Suprapubic skin (tissue), 4 donors: ENCODE measurements around the gene FAAP20. TPM values are rescaled to one million over a fixed set of nuclear protein-coding genes. Genes with fewer than 3 reads are reported as not detected.

ENCODE experiments used
- DNase-seq, 2 donors: peaks; one replicate each; pipeline ENCODE4 v3.0.0-alpha.2; 2019; ENCODE audit warnings: low spot score in 2 of 2
- H3K27ac ChIP-seq: fragments of 200-600 bp; sonication (generic); one replicate; pipeline ENCODE4 v1.5.1; 2019
- H3K27me3 ChIP-seq: fragments of 200-600 bp; sonication (generic); one replicate; pipeline ENCODE4 v1.5.1; 2019
- H3K36me3 ChIP-seq: fragments of 200-600 bp; sonication (generic); one replicate; pipeline ENCODE4 v1.5.1; 2019
- H3K4me1 ChIP-seq: fragments of 200-600 bp; sonication (generic); one replicate; pipeline ENCODE4 v1.5.1; 2019
- H3K4me3 ChIP-seq: fragments of 200-600 bp; sonication (generic); one replicate; pipeline ENCODE4 v1.5.1; 2019; ENCODE audit warnings: mild to moderate bottlenecking
- H3K9me3 ChIP-seq: fragments of 200-600 bp; sonication (generic); one replicate; pipeline ENCODE4 v1.5.1; 2019
- CTCF ChIP-seq, 2 donors: fragments of 200-600 bp in 1 of 2; fragments of 450-650 bp in 1 of 2; sonication (generic) in 1 of 2; IDR thresholded peaks; one replicate each; pipeline ENCODE4 v1.5.1; 2016 to 2019; ENCODE audit warnings: antibody characterized with exemption in 2 of 2, mild to moderate bottlenecking in 1 of 2, moderate library complexity in 1 of 2
- EP300 ChIP-seq: sonication (generic); formaldehyde crosslinking; IDR thresholded peaks from one replicate; pipeline ENCODE4 v1.6.1; 2017; ENCODE audit warnings: antibody characterized with exemption
- POLR2A ChIP-seq, 2 donors: fragments of 450-650 bp; IDR thresholded peaks; one replicate each; pipeline ENCODE4 v1.6.1; 2017; ENCODE audit warnings: antibody characterized with exemption in 2 of 2, mild to moderate bottlenecking in 2 of 2, moderate library complexity in 2 of 2
- POLR2AphosphoS5 ChIP-seq, 3 donors: sonication (generic); formaldehyde crosslinking; IDR thresholded peaks; one replicate each; pipeline ENCODE4 v1.6.1; 2017; ENCODE audit warnings: antibody characterized with exemption in 3 of 3
- WGBS: methylation state at CpG from one replicate; pipeline ENCODE4 v1.1.5; 2018; 5-methylcytosine and 5-hydroxymethylcytosine counted together
- total RNA-seq, 4 donors: library from RNA; depleted of rRNA; stranded (reverse); fragments of >200 nt; gene quantifications; one replicate each; pipeline ENCODE4 v1.1.0, GENCODE V29; 2016

The FAAP20 gene
- total RNA-seq, 4 donors from 2014 or later = 18.6 to 47.3 (median 24.9) TPM

- Histone ChIP-seq H3K9me3 (no peaks in the 10 kb centered on the region), H3K27me3 (no peaks in the 10 kb centered on the region), H3K4me3 (no peak overlapping the region), H3K36me3 (peaks cover 22% of the 10 kb centered on the region), H3K27ac (no peak overlapping the region), H3K4me1 (peaks cover 3% of the 10 kb centered on the region)
- 81% methylated on average over 6 of the region's 6 CpGs for WGBS
- no peak for DNase-seq
- no peak for TF ChIP-seq EP300
- TF ChIP-seq POLR2A (IDR thresholded peaks at IDR 0.05) = no peak
- TF ChIP-seq CTCF (IDR thresholded peaks at IDR 0.05) = no peak
- TF ChIP-seq POLR2AphosphoS5 (IDR thresholded peaks at IDR 0.05) = no peak
Observed at GRCh38 chr1:2155788-2156187, 38.8 kb downstream of the FAAP20 start.

- no peak for DNase-seq
- TF ChIP-seq POLR2A (IDR thresholded peaks at IDR 0.05) (no peak), POLR2AphosphoS5 (IDR thresholded peaks at IDR 0.05) (no peak), EP300 (no peak), CTCF (IDR thresholded peaks at IDR 0.05) (no peak)
- H3K36me3 ChIP-seq = peaks cover 26% of the 10 kb centered on the region
Observed at GRCh38 chr1:2155147-2155598, 39.4 kb downstream of the FAAP20 start.

GRCh38 chr1:2154022-2154421, 40.5 kb downstream of the FAAP20 start:
- H3K4me3 ChIP-seq = no peak overlapping the region
- H3K27me3 ChIP-seq = no peaks in the 10 kb centered on the region
- H3K4me1 ChIP-seq = peaks cover 3% of the 10 kb centered on the region
- DNase-seq = no peak
- TF ChIP-seq POLR2A (IDR thresholded peaks at IDR 0.05) (no peak), CTCF (IDR thresholded peaks at IDR 0.05) (no peak), EP300 (no peak)
- H3K36me3 ChIP-seq = peaks cover 25% of the 10 kb centered on the region
- 91% methylated on average over 20 of the region's 21 CpGs for WGBS
- no peak overlapping the region for H3K27ac ChIP-seq
- H3K9me3 ChIP-seq = no peaks in the 10 kb centered on the region

More at GRCh38 chr1:2155147-2155598, 39.4 kb downstream of the FAAP20 start:
- WGBS = 97% methylated on average over 10 of the region's 10 CpGs
- Histone ChIP-seq H3K27ac (no peak overlapping the region), H3K4me1 (peaks cover 3% of the 10 kb centered on the region), H3K4me3 (no peak overlapping the region), H3K9me3 (no peaks in the 10 kb centered on the region), H3K27me3 (no peaks in the 10 kb centered on the region)

DNA sequence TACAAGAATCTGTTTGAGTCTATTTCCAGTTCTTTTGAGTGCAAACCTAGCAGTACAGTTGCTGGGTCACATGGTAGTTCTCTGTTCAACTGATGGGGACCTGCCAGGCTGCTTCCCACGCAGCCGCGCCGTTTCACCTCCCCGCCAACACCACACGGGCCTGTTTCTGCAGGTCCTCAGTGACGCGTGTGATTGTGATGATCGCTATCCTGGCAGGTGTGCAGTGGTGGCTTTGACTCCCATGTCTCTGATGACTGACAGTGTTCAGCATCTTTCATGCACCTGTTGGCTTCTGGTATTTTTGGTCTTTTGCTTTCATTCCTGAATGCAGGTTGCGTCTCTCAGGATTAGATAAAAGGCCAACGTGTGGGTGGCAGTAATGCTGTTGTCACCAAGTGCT, 41.6 kb downstream of the FAAP20 start:
- no peak overlapping the region for H3K4me3 ChIP-seq
- peaks cover 22% of the 10 kb centered on the region for H3K36me3 ChIP-seq
- H3K9me3 ChIP-seq = no peaks in the 10 kb centered on the region
- no peaks in the 10 kb centered on the region for H3K27me3 ChIP-seq
- WGBS = 66% methylated on average over 11 of the region's 11 CpGs
- no peak for DNase-seq
- H3K4me1 ChIP-seq = peaks cover 3% of the 10 kb centered on the region
- TF ChIP-seq POLR2AphosphoS5 (IDR thresholded peaks at IDR 0.05) (no peak), CTCF (IDR thresholded peaks at IDR 0.05) (no peak), POLR2A (IDR thresholded peaks at IDR 0.05) (no peak), EP300 (no peak)
- H3K27ac ChIP-seq = no peak overlapping the region

DNA sequence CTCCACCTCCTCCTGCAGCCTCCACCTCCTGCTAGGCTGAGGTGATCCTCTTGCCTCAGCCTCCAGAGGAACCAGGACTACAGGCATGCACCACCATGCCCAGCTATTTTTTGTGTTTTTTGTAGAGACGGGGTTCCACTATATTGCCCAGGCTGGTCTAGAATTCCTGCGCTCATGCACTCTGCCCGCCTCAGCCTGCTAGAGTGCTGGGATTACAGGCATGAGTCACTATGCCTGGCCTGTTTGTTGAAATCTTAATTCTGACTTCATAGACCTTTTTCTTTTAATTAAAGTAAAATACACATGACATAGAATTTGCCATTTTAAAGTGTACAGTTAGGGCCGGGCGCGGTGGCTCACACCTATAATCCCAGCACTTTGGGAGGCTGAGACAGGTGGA, 42.7 kb downstream of the FAAP20 start:
- Histone ChIP-seq H3K4me3 (no peak overlapping the region), H3K4me1 (peaks cover 3% of the 10 kb centered on the region), H3K36me3 (peaks cover 19% of the 10 kb centered on the region), H3K27ac (no peak overlapping the region), H3K27me3 (no peaks in the 10 kb centered on the region), H3K9me3 (no peaks in the 10 kb centered on the region)
- no peak for DNase-seq
- TF ChIP-seq CTCF (IDR thresholded peaks at IDR 0.05) (no peak), POLR2AphosphoS5 (IDR thresholded peaks at IDR 0.05) (no peak), POLR2A (IDR thresholded peaks at IDR 0.05) (no peak), EP300 (no peak)
- WGBS = 83% methylated on average over 6 of the region's 6 CpGs
